Keratinocyte (primary cell): ENCODE results near the gene ADGRV1.

Experiments used
- EZH2 ChIP-seq: IDR thresholded peaks from one replicate; pipeline ENCODE4 v1.6.1; 2012; ENCODE audit warnings: inconsistent platforms, mild to moderate bottlenecking, low read length, moderate library complexity
- TF ChIP-seq, protein P1 (sequence below), 3 experiments: IDR thresholded peaks in 1 of 3; conservative IDR thresholded peaks in 1 of 3; optimal IDR thresholded peaks in 1 of 3; 2 replicates in 2 of 3; 3 replicates in 1 of 3; pipeline versions ENCODE3 to v1.5.1; 2011; ENCODE audit warnings: low read length in 3 of 3, mild to moderate bottlenecking in 3 of 3, moderate library complexity in 2 of 3, control low read depth in 1 of 3, inconsistent platforms in 1 of 3; ENCODE audit not compliant: insufficient read depth in 2 of 3; ENCODE audit errors: extremely low read depth in 1 of 3

DNA sequence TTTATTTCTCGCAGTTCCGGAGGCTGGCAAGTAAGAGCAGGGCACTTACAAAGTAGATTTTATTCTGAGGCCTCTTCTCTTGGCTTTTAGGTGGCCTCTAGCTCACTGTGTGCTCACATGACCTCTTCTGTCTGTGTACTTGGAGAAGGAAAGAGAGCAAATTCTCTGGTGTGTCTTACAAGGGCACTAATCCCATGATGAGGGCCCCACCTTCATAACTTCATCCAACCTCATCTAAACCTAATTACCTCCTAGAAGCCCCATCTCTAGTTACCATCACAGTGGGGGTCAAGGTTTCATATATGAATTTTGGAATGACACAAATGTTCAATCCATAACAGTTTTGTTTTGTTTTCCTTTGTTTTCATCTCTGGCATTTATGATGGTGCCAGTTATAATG is 376.1 kb downstream of the ADGRV1 start:
- TF ChIP-seq, protein P1, sequence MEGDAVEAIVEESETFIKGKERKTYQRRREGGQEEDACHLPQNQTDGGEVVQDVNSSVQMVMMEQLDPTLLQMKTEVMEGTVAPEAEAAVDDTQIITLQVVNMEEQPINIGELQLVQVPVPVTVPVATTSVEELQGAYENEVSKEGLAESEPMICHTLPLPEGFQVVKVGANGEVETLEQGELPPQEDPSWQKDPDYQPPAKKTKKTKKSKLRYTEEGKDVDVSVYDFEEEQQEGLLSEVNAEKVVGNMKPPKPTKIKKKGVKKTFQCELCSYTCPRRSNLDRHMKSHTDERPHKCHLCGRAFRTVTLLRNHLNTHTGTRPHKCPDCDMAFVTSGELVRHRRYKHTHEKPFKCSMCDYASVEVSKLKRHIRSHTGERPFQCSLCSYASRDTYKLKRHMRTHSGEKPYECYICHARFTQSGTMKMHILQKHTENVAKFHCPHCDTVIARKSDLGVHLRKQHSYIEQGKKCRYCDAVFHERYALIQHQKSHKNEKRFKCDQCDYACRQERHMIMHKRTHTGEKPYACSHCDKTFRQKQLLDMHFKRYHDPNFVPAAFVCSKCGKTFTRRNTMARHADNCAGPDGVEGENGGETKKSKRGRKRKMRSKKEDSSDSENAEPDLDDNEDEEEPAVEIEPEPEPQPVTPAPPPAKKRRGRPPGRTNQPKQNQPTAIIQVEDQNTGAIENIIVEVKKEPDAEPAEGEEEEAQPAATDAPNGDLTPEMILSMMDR (optimal IDR thresholded peaks at IDR 0.05 in 1 of 3, IDR thresholded peaks at IDR 0.05 in 1 of 3, conservative IDR thresholded peaks at IDR 0.05 in 1 of 3; ENCODE audit: extremely low read depth in 1 of 3, insufficient read depth in 2 of 3, low read length in 3 of 3): no peak
- TF ChIP-seq EZH2: no peak
